ENCODE measurements around the gene C17orf67. TPM values are rescaled to one million over a fixed set of nuclear protein-coding genes. Genes with fewer than 3 reads are reported as not detected.

C17orf67 gene
- total and polyA plus RNA-seq, 10 of the 15 experiments (the other 5 are each of a cell fraction or from before 2014, with no cell fraction given): 0.24 to 3.3 (median 0.89) TPM

DNA sequence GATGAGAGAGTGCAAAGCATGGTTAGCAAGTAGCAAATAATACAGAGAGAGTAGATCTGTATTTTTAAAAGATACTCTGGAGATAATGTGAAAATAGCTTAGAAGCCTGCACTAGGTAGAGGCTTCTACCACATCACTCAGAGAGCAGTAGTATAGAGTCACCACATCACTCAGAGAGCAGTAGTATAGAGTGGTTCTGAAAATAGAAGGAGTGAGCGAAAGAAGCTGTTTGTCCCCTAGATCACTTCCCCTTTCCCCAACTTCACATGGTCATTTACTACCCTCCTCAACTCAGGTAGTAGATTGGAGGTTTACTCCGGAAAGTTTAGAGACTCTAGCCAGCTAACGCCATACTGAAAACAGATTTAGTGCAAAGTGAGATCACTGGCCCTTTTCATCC is 17.3 kb upstream of the C17orf67 start:
- in situ Hi-C loops (cut with MboI): no loop called here
- no peak for FAIRE-seq
- no peak overlapping the region for H3K4me2 ChIP-seq (ENCODE audit: control insufficient read depth, insufficient read depth)

More for the DNA sequence above, 17.3 kb upstream of the C17orf67 start:
- Histone ChIP-seq H3K79me2 (ENCODE audit: control insufficient read depth, insufficient read depth, low read length) (no peaks in the 10 kb centered on the region; the same call in 1 of the 2 replicates), H3K9ac (ENCODE audit: control insufficient read depth, insufficient read depth, low read length) (no peak overlapping the region), H3K36me3 (ENCODE audit: control insufficient read depth in 2 of 2, insufficient read depth in 2 of 2, low read length in 1 of 2) (peaks cover 3 to 13% of the 10 kb centered on the region in 2 experiments; a peak in 3 of 4 replicates), H4K20me1 (ENCODE audit: control insufficient read depth, insufficient read depth) (no peaks in the 10 kb centered on the region), H2AFZ (ENCODE audit: control insufficient read depth, low read depth, low read length) (no peak overlapping the region), H3K27me3 (replicated peaks in 1 of 2; ENCODE audit: control insufficient read depth in 2 of 2, insufficient read depth in 2 of 2, low read length in 1 of 2) (no peaks in the 10 kb centered on the region), H3K4me1 (ENCODE audit: control insufficient read depth, insufficient read depth, low read length) (peaks cover 8% of the 10 kb centered on the region), H3K9me3 (replicated peaks; ENCODE audit: control insufficient read depth, insufficient read depth, low read length) (no peaks in the 10 kb centered on the region), H3K4me3 (no peak overlapping the region), H3K27ac (ENCODE audit: control insufficient read depth, insufficient read depth) (no peak overlapping the region)
- ChIA-PET RAD21 (ENCODE audit: unreplicated experiment) (interaction anchor here (1.0 kb wide), 1 partner anchor 19 kb away, joined by 3 read pairs; no protein-coding TSS in a partner anchor), SMC1A (ENCODE audit: uncharacterized antibody, unreplicated experiment) (interaction anchor here (0.9 to 2.5 kb wide), 5 partner anchors 9 to 89 kb away, joined by 3 to 8 read pairs (median 3); no protein-coding TSS in a partner anchor), POLR2A (no interaction called here), CTCF (interaction anchor here (1.8 kb wide), 1 partner anchor 13 kb away, joined by 5 read pairs; no protein-coding TSS in a partner anchor)
- TF ChIP-seq, protein P1, sequence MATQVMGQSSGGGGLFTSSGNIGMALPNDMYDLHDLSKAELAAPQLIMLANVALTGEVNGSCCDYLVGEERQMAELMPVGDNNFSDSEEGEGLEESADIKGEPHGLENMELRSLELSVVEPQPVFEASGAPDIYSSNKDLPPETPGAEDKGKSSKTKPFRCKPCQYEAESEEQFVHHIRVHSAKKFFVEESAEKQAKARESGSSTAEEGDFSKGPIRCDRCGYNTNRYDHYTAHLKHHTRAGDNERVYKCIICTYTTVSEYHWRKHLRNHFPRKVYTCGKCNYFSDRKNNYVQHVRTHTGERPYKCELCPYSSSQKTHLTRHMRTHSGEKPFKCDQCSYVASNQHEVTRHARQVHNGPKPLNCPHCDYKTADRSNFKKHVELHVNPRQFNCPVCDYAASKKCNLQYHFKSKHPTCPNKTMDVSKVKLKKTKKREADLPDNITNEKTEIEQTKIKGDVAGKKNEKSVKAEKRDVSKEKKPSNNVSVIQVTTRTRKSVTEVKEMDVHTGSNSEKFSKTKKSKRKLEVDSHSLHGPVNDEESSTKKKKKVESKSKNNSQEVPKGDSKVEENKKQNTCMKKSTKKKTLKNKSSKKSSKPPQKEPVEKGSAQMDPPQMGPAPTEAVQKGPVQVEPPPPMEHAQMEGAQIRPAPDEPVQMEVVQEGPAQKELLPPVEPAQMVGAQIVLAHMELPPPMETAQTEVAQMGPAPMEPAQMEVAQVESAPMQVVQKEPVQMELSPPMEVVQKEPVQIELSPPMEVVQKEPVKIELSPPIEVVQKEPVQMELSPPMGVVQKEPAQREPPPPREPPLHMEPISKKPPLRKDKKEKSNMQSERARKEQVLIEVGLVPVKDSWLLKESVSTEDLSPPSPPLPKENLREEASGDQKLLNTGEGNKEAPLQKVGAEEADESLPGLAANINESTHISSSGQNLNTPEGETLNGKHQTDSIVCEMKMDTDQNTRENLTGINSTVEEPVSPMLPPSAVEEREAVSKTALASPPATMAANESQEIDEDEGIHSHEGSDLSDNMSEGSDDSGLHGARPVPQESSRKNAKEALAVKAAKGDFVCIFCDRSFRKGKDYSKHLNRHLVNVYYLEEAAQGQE (IDR thresholded peaks at IDR 0.05; ENCODE audit: low read depth, low read length): no peak
- peak; percentile 19; the same call in 1 of the 2 replicates for TF ChIP-seq RUNX3 (IDR thresholded peaks at IDR 0.05; ENCODE audit: low read length)
- TF ChIP-seq CEBPB (IDR thresholded peaks at IDR 0.05; ENCODE audit: borderline replicate concordance in 1 of 2, low read depth in 2 of 2, low read length in 2 of 2): no peak
- TF ChIP-seq POLR2AphosphoS2 (IDR thresholded peaks at IDR 0.05; ENCODE audit: low read depth, low read length): no peak
- no peak for TF ChIP-seq PAX5 (IDR thresholded peaks at IDR 0.05; ENCODE audit: borderline replicate concordance, low read depth, low read length)
- peak; percentile 80 for TF ChIP-seq SPI1 (IDR thresholded peaks at IDR 0.05; ENCODE audit: borderline replicate concordance, insufficient read depth, low read depth, low read length)
- TF ChIP-seq STAT3 (IDR thresholded peaks at IDR 0.05; ENCODE audit: low read depth, low read length): no peak
- TF ChIP-seq CHD4 (IDR thresholded peaks at IDR 0.05): no peak
- intact Hi-C loops (cut with micrococcal nuclease; ENCODE audit: unreplicated experiment): no loop called here
- no TSS peak for BruUV-seq (replicated peaks)
- WGBS (ENCODE audit: insufficient coverage, insufficient replicate concordance, low lambda C conversion rate, missing lambda C conversion rate): 45% methylated on average over 3 of the region's 3 CpGs
- DNase-seq (ENCODE audit: low read depth, low spot score): no peak
- ATAC-seq: peak; percentile 70
